HepG2 (cell line): Measurements from ENCODE around the gene CALD1. TPM values are rescaled to one million over a fixed set of nuclear protein-coding genes. Genes with fewer than 3 reads are reported as not detected.

ENCODE experiments used
- ARID5B ChIP-seq: IDR thresholded peaks from 2 replicates; pipeline ENCODE4 v1.4.0; 2020; ENCODE audit warnings: mild to moderate bottlenecking, missing genetic modification reagents
- CEBPB ChIP-seq: IDR thresholded peaks from 2 replicates; pipeline ENCODE4 v1.6.1; 2011; ENCODE audit warnings: low read depth, low read length, improper control_type of control experiment, borderline replicate concordance
- FOXA3 ChIP-seq: IDR thresholded peaks from 2 replicates; pipeline ENCODE4 v1.6.1; 2016; ENCODE audit warnings: missing genetic modification reagents, missing compliant biosample characterization
- NFE2L2 ChIP-seq: fragments of 150-350 bp; IDR thresholded peaks from 2 replicates; pipeline ENCODE4 v1.6.1; 2014; ENCODE audit warnings: low read length
- NR3C1 ChIP-seq: sonication (generic); formaldehyde crosslinking; IDR thresholded peaks from 2 replicates; pipeline ENCODE4 v1.4.0; 2020; ENCODE audit warnings: missing genetic modification reagents
- REL ChIP-seq: sonication (generic); formaldehyde crosslinking; conservative IDR thresholded peaks from 2 replicates; pipeline ENCODE4 v1.8.0; 2022; ENCODE audit warnings: mild to moderate bottlenecking, missing genetic modification reagents, moderate library complexity
- RFX3 ChIP-seq: IDR thresholded peaks from 2 replicates; pipeline ENCODE4 v1.6.1; 2016; ENCODE audit warnings: missing biosample characterization, missing genetic modification reagents
- ZNF143 ChIP-seq: sonication (generic); formaldehyde crosslinking; IDR thresholded peaks from 2 replicates; pipeline ENCODE4 v1.4.0; 2020; ENCODE audit warnings: missing genetic modification reagents
- ZSCAN20 ChIP-seq: sonication (generic); formaldehyde crosslinking; IDR thresholded peaks from 2 replicates; pipeline ENCODE4 v1.4.0; 2020; ENCODE audit warnings: missing genetic modification reagents, mild to moderate bottlenecking, borderline replicate concordance
- polyA plus RNA-seq, 8 experiments: library from polyadenylated mRNA; depleted of rRNA in 3 of 8; stranded (reverse) in 7 of 8; unstranded in 1 of 8; fragments of >200 nt; fragmentation: Illumina TruSeq in 4 of 8; extraction: Trizol in 4 of 8; gene quantifications; 2 replicates each; pipeline versions ENCODE4 v1.2.1 to v1.2.3, GENCODE V29; 2011 to 2016; ENCODE audit warnings: low read depth in 4 of 8, missing spikeins in 1 of 8, mixed read lengths in 1 of 8; ENCODE audit not compliant: insufficient read depth in 1 of 8
- total RNA-seq, 5 experiments: library from RNA; depleted of rRNA; stranded (reverse); fragments of >200 nt; fragmentation: Illumina TruSeq; extraction: Trizol; gene quantifications; 2 replicates each; pipeline ENCODE4 v1.2.3, GENCODE V29; 2016; ENCODE audit warnings: low read depth in 1 of 5
- TF ChIP-seq, protein P1 (sequence below): IDR thresholded peaks from 2 replicates; pipeline ENCODE4 v1.6.1; 2016

Gene CALD1
- total and polyA plus RNA-seq, 2 of the 13 experiments (the other 11 are each of a cell fraction or from before 2014, with no cell fraction given) = 53.0 to 112 TPM

- TF ChIP-seq ARID5B (CRISPR knock-in tag) (0 out of 2 replicates have a peak, but pooled peaks have one; percentile 21), NR3C1 (no peak), RFX3 (CRISPR knock-in tag) (no peak), FOXA3 (CRISPR knock-in tag) (peak; percentile 27; the same call in 1 of the 2 replicates), NFE2L2 (no peak), ZSCAN20 (CRISPR knock-in tag) (no peak), CEBPB (no peak), REL (no peak), ZNF143 (no peak)
- TF ChIP-seq, protein P1, sequence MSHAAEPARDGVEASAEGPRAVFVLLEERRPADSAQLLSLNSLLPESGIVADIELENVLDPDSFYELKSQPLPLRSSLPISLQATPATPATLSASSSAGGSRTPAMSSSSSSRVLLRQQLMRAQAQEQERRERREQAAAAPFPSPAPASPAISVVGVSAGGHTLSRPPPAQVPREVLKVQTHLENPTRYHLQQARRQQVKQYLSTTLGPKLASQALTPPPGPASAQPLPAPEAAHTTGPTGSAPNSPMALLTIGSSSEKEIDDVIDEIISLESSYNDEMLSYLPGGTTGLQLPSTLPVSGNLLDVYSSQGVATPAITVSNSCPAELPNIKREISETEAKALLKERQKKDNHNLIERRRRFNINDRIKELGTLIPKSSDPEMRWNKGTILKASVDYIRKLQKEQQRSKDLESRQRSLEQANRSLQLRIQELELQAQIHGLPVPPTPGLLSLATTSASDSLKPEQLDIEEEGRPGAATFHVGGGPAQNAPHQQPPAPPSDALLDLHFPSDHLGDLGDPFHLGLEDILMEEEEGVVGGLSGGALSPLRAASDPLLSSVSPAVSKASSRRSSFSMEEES (CRISPR knock-in tag) = no peak
- TF ChIP-seq, all 625 proteins: peak for 5
These were observed 64.8 kb downstream of the CALD1 start (continued) for GRCh38 chr7:134844200-134844599.
